ENCODE results near the gene CA10.

CA10 gene

GRCh38 chr17:51921500-51921899, 237.0 kb downstream of the CA10 start:
- H3K36me3 ChIP-seq (ENCODE audit: insufficient read depth), result no peaks in the 10 kb centered on the region
- no peaks in the 10 kb centered on the region for H3K79me2 ChIP-seq (ENCODE audit: insufficient read depth, low read depth)
- H3K9ac ChIP-seq, result no peak overlapping the region
- H3K27ac ChIP-seq, result no peak overlapping the region
- H2AFZ ChIP-seq (ENCODE audit: low read depth), result no peak overlapping the region
- H3K4me3 ChIP-seq (IDR thresholded peaks at IDR 0.05; ENCODE audit: insufficient read depth, low read depth, low read length), result no peak overlapping the region
- no peak for TF ChIP-seq CTCF (conservative IDR thresholded peaks at IDR 0.05; ENCODE audit: low read depth, low read length)
- no peaks in the 10 kb centered on the region for H3K4me1 ChIP-seq (ENCODE audit: low read depth, poor library complexity, severe bottlenecking)
- H3K4me2 ChIP-seq, result no peak overlapping the region
- H3K27me3 ChIP-seq (ENCODE audit: insufficient read depth, low read depth), result no peaks in the 10 kb centered on the region
- no peaks in the 10 kb centered on the region for H4K20me1 ChIP-seq (ENCODE audit: insufficient read depth)

- Histone ChIP-seq H3K27ac (no peak overlapping the region), H3K27me3 (ENCODE audit: insufficient read depth, low read depth) (no peaks in the 10 kb centered on the region), H4K20me1 (ENCODE audit: insufficient read depth) (no peaks in the 10 kb centered on the region), H3K4me1 (ENCODE audit: low read depth, poor library complexity, severe bottlenecking) (no peaks in the 10 kb centered on the region), H3K79me2 (ENCODE audit: insufficient read depth, low read depth) (no peaks in the 10 kb centered on the region), H2AFZ (ENCODE audit: low read depth) (no peak overlapping the region), H3K4me3 (IDR thresholded peaks at IDR 0.05; ENCODE audit: insufficient read depth, low read depth, low read length) (no peak overlapping the region), H3K4me2 (no peak overlapping the region), H3K36me3 (ENCODE audit: insufficient read depth) (no peaks in the 10 kb centered on the region), H3K9ac (no peak overlapping the region)
- no peak for TF ChIP-seq CTCF (conservative IDR thresholded peaks at IDR 0.05; ENCODE audit: low read depth, low read length)
Observed at GRCh38 chr17:51914577-51914976, 243.9 kb downstream of the CA10 start.

GRCh38 chr17:51913491-51914205, 244.9 kb downstream of the CA10 start:
- no peaks in the 10 kb centered on the region for H3K27me3 ChIP-seq (ENCODE audit: insufficient read depth, low read depth)
- no peak for TF ChIP-seq CTCF (conservative IDR thresholded peaks at IDR 0.05; ENCODE audit: low read depth, low read length)
- H3K4me1 ChIP-seq (ENCODE audit: low read depth, poor library complexity, severe bottlenecking), result no peaks in the 10 kb centered on the region
- no peaks in the 10 kb centered on the region for H3K79me2 ChIP-seq (ENCODE audit: insufficient read depth, low read depth)
- H3K4me2 ChIP-seq, result no peak overlapping the region
- no peak overlapping the region for H2AFZ ChIP-seq (ENCODE audit: low read depth)
- no peak overlapping the region for H3K9ac ChIP-seq
- H3K4me3 ChIP-seq (IDR thresholded peaks at IDR 0.05; ENCODE audit: insufficient read depth, low read depth, low read length), result no peak overlapping the region
- H3K27ac ChIP-seq, result no peak overlapping the region
- H3K36me3 ChIP-seq (ENCODE audit: insufficient read depth), result no peaks in the 10 kb centered on the region
- H4K20me1 ChIP-seq (ENCODE audit: insufficient read depth), result no peaks in the 10 kb centered on the region

GRCh38 chr17:51912939-51913338, 245.6 kb downstream of the CA10 start:
- no peaks in the 10 kb centered on the region for H4K20me1 ChIP-seq (ENCODE audit: insufficient read depth)
- no peaks in the 10 kb centered on the region for H3K79me2 ChIP-seq (ENCODE audit: insufficient read depth, low read depth)
- H3K27me3 ChIP-seq (ENCODE audit: insufficient read depth, low read depth), result no peaks in the 10 kb centered on the region
- no peak for TF ChIP-seq CTCF (conservative IDR thresholded peaks at IDR 0.05; ENCODE audit: low read depth, low read length)
- H3K4me3 ChIP-seq (IDR thresholded peaks at IDR 0.05; ENCODE audit: insufficient read depth, low read depth, low read length), result no peak overlapping the region
- no peak overlapping the region for H2AFZ ChIP-seq (ENCODE audit: low read depth)
- no peak overlapping the region for H3K27ac ChIP-seq
- H3K36me3 ChIP-seq (ENCODE audit: insufficient read depth), result no peaks in the 10 kb centered on the region
- H3K4me2 ChIP-seq, result no peak overlapping the region
- no peak overlapping the region for H3K9ac ChIP-seq
- H3K4me1 ChIP-seq (ENCODE audit: low read depth, poor library complexity, severe bottlenecking), result no peaks in the 10 kb centered on the region
